Ramos (cell line): ENCODE data around the gene LIN28A.
"Not testable (repeated sequence)": the region's sequence is repeated elsewhere in the genome, so short reads cannot be mapped to it uniquely, and the experiment has no call there.

Source experiments
- in situ Hi-C: fragments of 300-500 bp; cut with MboI; formaldehyde crosslinking; loops from one replicate; pipeline ENCODE4 v1.14.3; 2022; ENCODE audit warnings: low sequenced_read_pairs; ENCODE audit not compliant: unreplicated experiment

Gene LIN28A

DNA sequence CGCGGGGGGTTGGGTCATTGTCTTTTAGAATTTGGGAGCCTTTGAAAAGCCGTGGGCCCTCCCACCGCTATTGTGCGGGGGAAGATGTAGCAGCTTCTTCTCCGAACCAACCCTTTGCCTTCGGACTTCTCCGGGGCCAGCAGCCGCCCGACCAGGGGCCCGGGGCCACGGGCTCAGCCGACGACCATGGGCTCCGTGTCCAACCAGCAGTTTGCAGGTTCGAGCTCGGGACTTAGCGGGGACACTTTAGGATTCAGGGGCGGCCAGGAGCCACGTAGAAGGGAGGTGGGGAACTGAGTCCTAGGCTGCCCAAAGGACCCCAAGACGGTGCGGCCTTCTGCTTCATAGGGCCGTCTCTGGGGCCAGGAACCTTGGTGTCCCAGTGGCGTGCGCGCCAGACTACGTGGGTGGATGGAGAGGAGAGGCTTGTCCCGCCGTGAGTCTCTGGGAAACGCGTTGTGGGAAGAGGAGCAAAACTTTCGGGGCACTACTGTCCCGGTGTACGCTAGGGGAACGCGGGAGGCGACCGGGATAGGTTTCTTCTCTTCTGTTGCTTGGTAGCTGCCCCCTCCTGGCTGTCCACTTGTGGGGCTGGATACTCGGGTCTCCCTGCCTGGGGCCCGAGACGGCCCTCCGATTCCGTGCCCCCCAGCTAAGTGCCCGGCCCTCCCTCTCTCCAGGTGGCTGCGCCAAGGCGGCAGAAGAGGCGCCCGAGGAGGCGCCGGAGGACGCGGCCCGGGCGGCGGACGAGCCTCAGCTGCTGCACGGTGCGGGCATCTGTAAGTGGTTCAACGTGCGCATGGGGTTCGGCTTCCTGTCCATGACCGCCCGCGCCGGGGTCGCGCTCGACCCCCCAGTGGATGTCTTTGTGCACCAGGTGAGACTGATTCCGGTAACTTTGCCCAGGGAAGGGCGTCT is at the start of gene LIN28A:
TSS of gene LIN28A (plus strand) at position 112 of the 918 bp plus-strand sequence. CDS start at position 187, 75 bp downstream.
- in situ Hi-C loops, result no loop called here

DNA sequence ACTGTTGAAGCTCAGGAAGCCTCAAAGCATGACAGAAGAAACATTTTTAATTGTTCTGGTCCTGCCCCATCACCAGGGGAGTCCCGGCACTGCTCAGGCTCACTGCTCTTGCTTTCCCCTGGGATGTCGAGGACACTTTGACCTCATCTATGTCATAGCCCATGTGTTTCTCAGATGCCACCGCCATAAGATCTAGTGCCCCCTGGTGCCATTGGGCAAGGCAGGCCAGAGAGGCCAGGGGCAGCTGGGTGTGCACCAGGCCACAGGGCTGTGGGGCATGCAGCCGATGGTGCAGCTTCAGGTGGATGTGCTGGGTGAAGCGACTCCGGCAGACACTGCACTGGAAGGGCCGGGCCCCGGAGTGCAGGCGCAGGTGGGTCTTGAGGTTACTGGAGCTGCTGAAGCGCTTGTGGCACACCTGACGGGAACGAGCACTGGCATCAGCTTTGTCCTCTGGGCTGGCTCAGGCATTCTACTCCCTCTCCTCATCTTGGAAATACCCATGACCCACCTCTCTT is 49.0 kb upstream of the LIN28A start:
- in situ Hi-C loops, result loop anchor here (5.0 kb wide), 1 partner anchor 79 kb away; the partner anchor contains the start of gene SH3BGRL3

- in situ Hi-C loops, result loop anchor here (5.0 kb wide), 1 partner anchor 80 kb away; the partner anchor contains the start of gene SH3BGRL3
Observed at GRCh38 chr1:26362331-26362730, 48.3 kb upstream of the LIN28A start.

DNA sequence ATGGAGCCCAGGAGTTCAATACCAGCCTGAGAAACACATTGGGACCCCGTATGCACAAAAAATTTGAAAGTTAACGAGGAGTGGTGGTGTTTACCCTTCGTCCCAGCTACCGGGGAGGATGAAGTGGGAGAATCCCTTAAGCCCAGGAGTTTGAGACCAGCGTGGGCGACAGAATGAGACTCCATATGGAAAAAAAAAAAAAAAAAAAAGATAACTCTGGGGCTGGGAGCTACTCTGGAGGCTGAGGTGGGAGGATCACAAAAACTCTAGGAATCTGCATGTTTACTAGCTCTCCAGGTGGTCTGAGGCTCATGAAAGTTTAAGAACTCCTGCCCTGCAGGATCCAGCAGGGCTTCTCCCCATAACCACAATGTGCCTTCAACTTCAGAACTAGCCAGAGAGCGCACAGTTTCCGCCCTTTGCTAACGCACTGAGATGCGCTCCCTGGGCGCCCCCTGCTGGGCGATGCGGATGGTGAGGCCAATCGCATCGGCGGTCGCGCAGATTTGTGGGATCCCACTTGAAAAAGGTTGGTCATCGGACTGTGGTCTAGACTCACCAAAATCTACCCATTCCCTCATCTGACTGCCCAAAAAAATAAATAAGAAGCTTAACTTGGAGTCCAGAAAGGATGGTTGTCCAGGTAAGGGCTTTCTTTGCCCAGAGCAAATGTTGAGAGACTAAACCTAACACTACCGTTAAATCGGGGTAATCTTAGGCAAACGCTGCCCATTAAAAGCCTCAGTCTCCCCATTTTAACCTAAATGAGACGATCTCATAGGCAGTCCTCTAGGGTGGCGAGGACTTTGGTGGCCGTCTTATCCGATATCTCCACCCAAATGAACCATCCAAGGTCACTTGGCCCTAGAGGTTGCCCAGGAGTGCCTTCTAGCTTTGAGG is 46.8 kb upstream of the LIN28A start:
- in situ Hi-C loops, result loop anchor here (5.0 kb wide), 1 partner anchor 81 kb away; the partner anchor contains the start of gene SH3BGRL3

GRCh38 chr1:26364956-26365355 is 45.7 kb upstream of the LIN28A start:
- in situ Hi-C loops, result loop anchor here (5.0 kb wide), 1 partner anchor 83 kb away; the partner anchor contains the start of gene SH3BGRL3

DNA sequence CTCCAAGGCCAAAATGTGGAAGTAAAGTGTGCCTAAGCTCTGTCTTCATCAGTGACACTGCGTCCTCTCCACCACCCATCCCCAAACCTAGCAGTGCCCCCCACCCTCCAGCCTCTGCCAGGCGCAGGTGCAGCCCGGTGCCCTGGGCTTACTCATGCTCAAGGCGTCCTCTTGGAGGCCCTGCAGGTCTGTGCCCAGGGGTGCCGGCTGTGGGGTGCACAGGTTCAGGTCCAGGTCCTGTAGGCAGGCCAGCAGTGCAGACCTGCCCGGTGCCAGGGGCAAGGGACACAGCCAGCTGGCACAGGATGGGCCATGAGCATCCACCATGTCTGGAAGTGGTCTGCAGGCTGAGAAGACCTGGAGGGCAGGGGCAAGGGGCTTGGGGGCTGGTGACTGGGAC is 43.2 kb upstream of the LIN28A start:
- in situ Hi-C loops, result no loop called here

DNA sequence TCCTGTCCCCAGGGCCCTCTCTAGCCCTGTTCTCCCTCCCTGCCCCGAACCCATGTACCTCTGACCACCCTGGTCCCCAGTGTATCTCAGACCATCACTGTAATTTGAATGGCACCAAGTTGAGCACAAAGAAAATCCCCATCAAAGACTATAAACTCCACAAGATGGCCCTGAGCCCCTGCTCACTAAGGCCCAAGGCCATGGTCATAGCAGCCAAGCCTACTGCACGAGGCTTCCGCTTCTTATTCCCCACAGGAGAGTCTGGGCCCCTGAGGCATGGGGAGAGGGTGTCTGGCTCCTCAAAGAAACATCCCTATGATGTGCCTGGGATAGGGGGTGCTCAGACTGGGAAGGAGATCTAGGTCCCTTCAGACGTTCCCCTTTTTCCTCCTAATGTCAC is 42.6 kb upstream of the LIN28A start:
- in situ Hi-C loops, result no loop called here

- in situ Hi-C loops, result no loop called here
Observed at GRCh38 chr1:26368486-26368885, 42.1 kb upstream of the LIN28A start.

DNA sequence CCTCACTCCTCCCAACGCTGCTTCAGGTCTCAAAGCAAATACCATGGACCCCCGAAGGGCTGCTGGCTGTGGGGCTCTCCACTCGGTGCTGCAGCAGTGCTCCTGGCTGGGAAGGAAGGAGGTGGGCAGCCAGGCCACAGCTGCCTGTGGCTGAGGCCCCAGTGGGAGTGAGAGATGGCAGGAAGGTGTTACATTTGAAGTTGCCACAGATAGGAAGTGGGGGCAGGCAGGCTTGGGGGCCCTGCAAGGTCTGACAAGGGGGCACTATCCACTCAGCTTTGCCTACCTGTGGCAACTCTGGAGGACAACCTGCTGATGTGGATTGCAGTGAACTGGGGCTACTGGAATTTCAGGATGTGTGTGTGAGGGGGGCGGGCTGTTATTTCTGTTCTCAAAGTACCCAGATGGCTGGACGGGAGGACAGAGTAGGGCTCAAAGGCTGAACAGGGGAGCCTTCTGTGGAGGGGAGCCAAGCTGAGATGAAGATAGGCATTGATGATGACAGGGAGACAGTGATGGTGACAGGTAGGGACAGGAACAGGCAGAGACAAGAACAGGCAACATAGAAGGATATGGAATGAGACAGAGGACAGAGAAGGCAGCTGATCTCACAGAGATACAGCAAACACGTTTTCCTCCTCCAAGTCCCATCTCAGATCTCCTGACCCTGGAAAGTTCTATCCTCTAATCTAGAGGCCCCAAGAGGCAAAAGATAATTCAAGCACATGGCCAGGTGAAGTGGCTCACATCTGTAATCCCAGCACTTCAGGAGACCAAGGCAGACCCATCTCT is 39.8 kb upstream of the LIN28A start:
- in situ Hi-C loops, result no loop called here

DNA sequence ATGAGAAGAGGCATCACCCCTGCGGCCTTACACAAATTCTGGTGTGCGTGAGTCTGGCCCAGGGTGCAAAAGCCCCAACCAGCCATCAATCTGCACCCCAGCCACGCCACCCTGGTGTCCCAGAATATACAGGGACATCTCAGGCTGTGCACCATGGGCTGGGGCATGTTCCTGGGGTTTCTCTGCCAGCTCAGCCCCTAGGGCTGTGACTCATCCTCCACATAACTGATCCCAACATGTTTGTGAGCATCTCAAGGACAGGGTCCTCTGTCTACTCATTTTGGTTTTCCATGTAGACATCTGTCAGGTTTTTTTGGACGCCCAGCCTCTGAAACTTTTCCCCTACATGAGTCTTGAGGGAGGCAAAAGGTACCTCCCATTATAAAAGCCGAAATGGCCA is 38.6 kb upstream of the LIN28A start:
- in situ Hi-C loops, result no loop called here

DNA sequence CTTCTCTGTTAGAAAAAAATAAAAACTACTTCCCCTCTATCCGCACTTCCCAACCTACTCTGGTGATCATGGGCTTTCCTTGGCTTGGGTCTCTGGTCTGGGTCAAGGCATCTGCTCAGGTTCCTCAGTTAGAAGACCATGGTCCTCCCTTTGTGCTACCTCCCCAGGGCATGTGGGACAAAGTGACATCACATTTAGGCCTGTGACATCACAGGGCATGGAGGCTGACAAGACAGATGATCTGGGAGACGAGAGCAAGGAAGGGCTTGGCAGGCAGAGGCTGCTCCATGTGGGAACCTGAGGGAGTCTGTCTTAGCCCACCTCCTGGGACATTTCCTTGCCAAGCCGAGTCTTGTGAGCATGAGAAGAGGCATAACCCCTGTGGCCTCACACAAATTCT is 38.0 kb upstream of the LIN28A start, which contains the start of gene ZNF683:
TSS of gene ZNF683 (minus strand) at position 140 of the 400 bp plus-strand sequence. CDS start 4,179 bp downstream, outside the sequence.
- in situ Hi-C loops, result not testable (repeated sequence)

DNA sequence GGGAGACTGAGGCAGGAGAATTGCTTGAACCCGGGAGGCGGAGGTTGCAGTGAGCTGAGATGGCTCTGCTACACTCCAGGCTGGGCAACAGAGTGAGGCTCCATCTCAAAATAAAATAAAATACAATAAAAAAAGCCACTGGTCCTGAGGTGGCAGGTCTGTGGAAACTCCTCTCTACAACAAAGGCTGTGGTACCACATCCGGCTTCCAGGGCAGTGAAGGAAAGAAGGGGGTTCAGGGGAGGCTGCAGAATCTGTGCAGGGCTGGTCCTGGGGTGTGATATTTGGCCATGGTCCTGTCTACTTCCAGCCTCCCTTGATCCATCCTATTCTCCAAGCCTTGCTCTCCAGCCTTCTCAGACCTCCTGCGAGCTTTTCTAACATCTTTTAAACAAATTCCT is 37.3 kb upstream of the LIN28A start:
- in situ Hi-C loops, result no loop called here

- in situ Hi-C loops, result no loop called here
Observed at GRCh38 chr1:26373789-26374188, 36.8 kb upstream of the LIN28A start.

GRCh38 chr1:26374361-26374760 is 36.3 kb upstream of the LIN28A start:
- in situ Hi-C loops, result not testable (repeated sequence)

GRCh38 chr1:26375081-26375480 is 35.5 kb upstream of the LIN28A start:
- in situ Hi-C loops, result no loop called here

DNA sequence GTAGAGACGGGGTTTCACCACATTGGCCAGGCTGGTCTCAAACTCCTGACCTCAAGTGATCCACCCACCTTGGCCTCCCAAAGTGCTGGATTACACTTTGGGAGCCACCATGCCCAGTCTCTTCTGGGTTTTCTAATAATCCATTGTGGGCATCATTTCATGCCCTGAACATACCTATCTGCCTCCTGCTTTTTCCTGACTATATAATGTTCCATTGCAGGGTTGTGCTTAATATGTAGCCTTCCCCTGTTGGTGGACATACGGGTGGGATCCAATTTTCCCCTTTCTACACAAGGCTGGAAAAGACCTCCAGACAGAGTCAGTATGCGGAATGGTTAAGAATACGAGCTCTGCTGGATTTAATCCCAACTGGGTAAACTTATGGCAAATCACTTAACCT is 34.6 kb upstream of the LIN28A start:
- in situ Hi-C loops, result no loop called here

- in situ Hi-C loops, result no loop called here
Observed at GRCh38 chr1:26378088-26378878, 32.3 kb upstream of the LIN28A start.

- in situ Hi-C loops, result no loop called here
Observed at GRCh38 chr1:26378879-26379251, 31.8 kb upstream of the LIN28A start.

DNA sequence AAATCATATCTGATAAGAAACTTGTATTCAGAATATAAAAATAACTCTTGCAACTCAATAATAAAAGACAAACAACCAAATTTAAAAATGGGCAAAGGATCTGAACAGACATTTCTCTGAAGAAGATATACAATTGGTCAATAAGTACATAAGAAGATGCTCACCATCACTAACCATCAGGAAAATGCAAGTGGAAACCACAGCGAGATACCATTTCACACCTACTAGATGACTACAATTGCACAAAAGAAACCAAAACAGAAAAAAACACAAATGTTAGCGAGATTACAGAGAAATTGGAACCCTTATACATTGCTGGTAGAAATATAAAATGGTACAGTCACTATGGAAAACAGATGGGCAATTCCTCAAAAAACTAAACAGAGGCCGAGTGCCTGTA is 26.5 kb upstream of the LIN28A start:
- in situ Hi-C loops, result no loop called here
